Effector memory CD4-positive, alpha-beta T cell (primary cell): ENCODE measurements around the gene SHQ1.
"Not testable (repeated sequence)": the region's sequence is repeated elsewhere in the genome, so short reads cannot be mapped to it uniquely, and the experiment has no call there.

ENCODE experiments used
- DNase-seq, 3 donors: peaks; one replicate each; pipeline ENCODE4 v3.0.0-alpha.2; 2020
- H3K27ac ChIP-seq: 2 replicates; pipeline ENCODE4 v1.7.0; 2013; ENCODE audit warnings: mild to moderate bottlenecking, low read length, moderate library complexity; ENCODE audit not compliant: insufficient read depth, poor library complexity, severe bottlenecking
- H3K27me3 ChIP-seq: replicated peaks from 2 replicates; pipeline ENCODE4 v1.7.0; 2013; ENCODE audit warnings: mild to moderate bottlenecking, low read length; ENCODE audit not compliant: insufficient read depth, control insufficient read depth, poor library complexity, severe bottlenecking
- H3K36me3 ChIP-seq: 2 replicates; pipeline ENCODE4 v1.7.0; 2013; ENCODE audit warnings: mild to moderate bottlenecking, low read length, moderate library complexity; ENCODE audit not compliant: control insufficient read depth, insufficient read depth
- H3K4me1 ChIP-seq: 2 replicates; pipeline ENCODE4 v1.7.0; 2013; ENCODE audit warnings: low read length, mild to moderate bottlenecking; ENCODE audit not compliant: control insufficient read depth, insufficient read depth, poor library complexity, severe bottlenecking
- H3K4me3 ChIP-seq: 2 replicates; pipeline ENCODE4 v1.7.0; 2013; ENCODE audit warnings: low read length, low read depth, mild to moderate bottlenecking; ENCODE audit not compliant: insufficient read depth, poor library complexity, severe bottlenecking
- H3K9me3 ChIP-seq: 2 replicates; pipeline ENCODE4 v1.7.0; 2013; ENCODE audit warnings: mild to moderate bottlenecking, low read length, moderate library complexity; ENCODE audit not compliant: control insufficient read depth

Gene SHQ1

DNA sequence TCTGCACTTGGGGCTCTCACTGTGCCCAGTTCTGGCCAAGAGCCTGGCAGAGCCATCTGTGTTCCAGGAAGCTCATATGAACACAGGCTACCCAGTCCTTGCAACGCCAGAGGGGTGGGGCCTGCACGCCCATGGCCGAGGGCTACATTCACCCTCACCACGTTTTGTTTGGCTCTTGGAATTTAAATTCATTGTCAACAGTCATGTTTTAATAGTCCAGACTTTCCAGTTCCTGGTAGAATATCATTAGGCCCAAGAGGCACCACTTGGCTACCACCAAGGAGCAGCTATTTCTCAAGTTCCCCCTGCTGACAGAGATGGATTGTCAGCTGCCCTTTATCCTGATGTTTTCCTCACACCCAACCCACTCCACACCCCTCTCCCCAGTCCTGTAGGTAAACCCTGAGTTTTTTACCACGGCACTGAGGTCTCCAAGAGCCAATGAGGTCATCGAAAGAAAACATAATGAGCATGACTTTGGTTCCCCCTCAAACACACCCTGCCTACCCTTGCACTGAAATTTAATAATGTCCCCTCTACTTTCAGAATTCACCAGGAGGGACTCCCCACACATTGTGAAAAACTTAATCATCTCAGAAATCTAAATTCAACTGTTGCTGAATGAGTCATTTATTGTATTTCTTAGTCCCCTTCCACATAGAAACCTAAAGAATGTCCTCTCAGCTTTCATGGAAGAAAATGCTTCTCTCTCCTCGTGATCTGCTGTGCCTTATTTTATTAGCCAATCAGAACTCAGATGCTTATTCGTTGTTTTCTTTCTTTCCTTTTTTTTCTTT, 125.1 kb downstream of the SHQ1 start:
- H3K27ac ChIP-seq = no peak overlapping the region
- no peak overlapping the region for H3K4me3 ChIP-seq
- no peaks in the 10 kb centered on the region for H3K4me1 ChIP-seq
- DNase-seq = no peak
- no peaks in the 10 kb centered on the region for H3K27me3 ChIP-seq
- H3K36me3 ChIP-seq = no peaks in the 10 kb centered on the region
- H3K9me3 ChIP-seq = no peaks in the 10 kb centered on the region

DNA sequence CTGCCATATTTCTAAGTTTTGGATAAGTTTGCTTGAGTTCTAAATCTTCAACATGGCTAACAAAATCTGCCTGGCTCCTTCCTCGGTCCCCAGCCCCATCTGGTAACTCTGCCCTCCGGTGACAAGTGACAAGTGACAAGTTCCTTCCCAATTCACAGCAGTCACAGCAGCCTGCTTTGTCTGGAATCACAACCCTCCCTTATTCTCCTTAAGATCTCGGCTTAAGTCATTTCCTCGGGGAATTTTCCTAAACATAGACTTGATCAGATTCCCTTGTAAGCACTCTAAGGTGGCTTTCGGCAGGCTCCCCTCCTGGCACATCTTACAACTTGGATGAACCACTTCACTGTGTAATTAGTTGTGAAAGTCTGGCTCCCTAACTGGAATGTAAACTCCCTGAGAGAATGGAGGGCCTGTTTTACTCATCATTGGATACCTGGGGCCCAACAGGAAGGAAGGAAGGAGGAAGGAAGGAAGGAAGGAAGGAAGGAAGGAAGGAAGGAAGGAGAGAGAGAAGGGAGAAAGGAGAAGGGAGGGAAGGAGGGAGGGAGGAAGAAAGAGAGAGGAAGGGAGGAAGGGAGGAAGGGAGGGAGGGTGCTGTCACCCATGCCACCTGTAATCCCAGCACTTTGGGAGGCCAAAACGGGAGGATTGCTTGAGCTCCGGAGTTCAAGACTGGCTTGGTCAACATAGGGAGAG, 126.4 kb downstream of the SHQ1 start:
- Histone ChIP-seq H3K4me1 (no peaks in the 10 kb centered on the region), H3K36me3 (no peaks in the 10 kb centered on the region), H3K27ac (no peak overlapping the region), H3K4me3 (no peak overlapping the region), H3K27me3 (no peaks in the 10 kb centered on the region), H3K9me3 (no peaks in the 10 kb centered on the region)
- no peak for DNase-seq

GRCh38 chr3:72720566-72720965, 127.7 kb downstream of the SHQ1 start:
- no peak overlapping the region for H3K27ac ChIP-seq
- H3K27me3 ChIP-seq = no peaks in the 10 kb centered on the region
- DNase-seq = no peak
- no peak overlapping the region for H3K4me3 ChIP-seq
- H3K36me3 ChIP-seq = no peaks in the 10 kb centered on the region
- no peaks in the 10 kb centered on the region for H3K4me1 ChIP-seq
- H3K9me3 ChIP-seq = no peaks in the 10 kb centered on the region

- Histone ChIP-seq H3K4me3 (no peak overlapping the region), H3K36me3 (no peaks in the 10 kb centered on the region), H3K9me3 (no peaks in the 10 kb centered on the region), H3K4me1 (no peaks in the 10 kb centered on the region), H3K27me3 (no peaks in the 10 kb centered on the region), H3K27ac (no peak overlapping the region)
- no peak for DNase-seq
Observed at GRCh38 chr3:72719137-72719536, 129.1 kb downstream of the SHQ1 start.

GRCh38 chr3:72714135-72714534, 134.1 kb downstream of the SHQ1 start:
- not testable (repeated sequence) for H3K27me3 ChIP-seq, H3K4me1 ChIP-seq, DNase-seq, H3K27ac ChIP-seq, H3K36me3 ChIP-seq, H3K9me3 ChIP-seq, H3K4me3 ChIP-seq

DNA sequence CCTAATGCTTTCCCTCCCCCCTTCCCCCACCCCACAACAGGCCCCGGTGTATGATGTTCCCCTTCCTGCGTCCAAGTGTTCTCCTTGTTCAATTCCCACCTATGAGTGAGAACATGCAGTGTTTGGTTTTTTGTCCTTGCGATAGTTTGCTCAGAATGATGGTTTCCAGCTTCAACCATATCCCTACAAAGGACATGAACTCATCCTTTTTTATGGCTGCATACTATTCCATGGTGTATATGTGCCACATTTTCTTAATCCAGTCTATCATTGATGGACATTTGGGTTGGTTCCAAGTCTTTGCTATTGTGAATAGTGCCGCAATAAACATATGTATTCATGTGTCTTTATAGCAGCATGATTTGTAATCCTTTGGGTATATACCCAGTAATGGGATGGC, 137.8 kb downstream of the SHQ1 start:
- H3K4me1 ChIP-seq, H3K27me3 ChIP-seq, H3K9me3 ChIP-seq, H3K4me3 ChIP-seq, H3K27ac ChIP-seq, H3K36me3 ChIP-seq, DNase-seq: not testable (repeated sequence)

GRCh38 chr3:72708441-72708840, 139.8 kb downstream of the SHQ1 start:
- no peak for DNase-seq
- Histone ChIP-seq H3K4me3 (no peak overlapping the region), H3K9me3 (no peaks in the 10 kb centered on the region), H3K27ac (no peak overlapping the region), H3K36me3 (no peaks in the 10 kb centered on the region), H3K4me1 (no peaks in the 10 kb centered on the region), H3K27me3 (no peaks in the 10 kb centered on the region)

- Histone ChIP-seq H3K9me3 (no peaks in the 10 kb centered on the region), H3K27ac (no peak overlapping the region), H3K36me3 (no peaks in the 10 kb centered on the region), H3K4me1 (no peaks in the 10 kb centered on the region), H3K27me3 (no peaks in the 10 kb centered on the region), H3K4me3 (no peak overlapping the region)
- no peak for DNase-seq
Observed at GRCh38 chr3:72702997-72703396, 145.2 kb downstream of the SHQ1 start.

- Histone ChIP-seq H3K9me3 (no peaks in the 10 kb centered on the region), H3K4me3 (no peak overlapping the region), H3K27me3 (no peaks in the 10 kb centered on the region), H3K36me3 (no peaks in the 10 kb centered on the region), H3K27ac (no peak overlapping the region), H3K4me1 (no peaks in the 10 kb centered on the region)
- no peak for DNase-seq
Observed at GRCh38 chr3:72702390-72702789, 145.9 kb downstream of the SHQ1 start.

DNA sequence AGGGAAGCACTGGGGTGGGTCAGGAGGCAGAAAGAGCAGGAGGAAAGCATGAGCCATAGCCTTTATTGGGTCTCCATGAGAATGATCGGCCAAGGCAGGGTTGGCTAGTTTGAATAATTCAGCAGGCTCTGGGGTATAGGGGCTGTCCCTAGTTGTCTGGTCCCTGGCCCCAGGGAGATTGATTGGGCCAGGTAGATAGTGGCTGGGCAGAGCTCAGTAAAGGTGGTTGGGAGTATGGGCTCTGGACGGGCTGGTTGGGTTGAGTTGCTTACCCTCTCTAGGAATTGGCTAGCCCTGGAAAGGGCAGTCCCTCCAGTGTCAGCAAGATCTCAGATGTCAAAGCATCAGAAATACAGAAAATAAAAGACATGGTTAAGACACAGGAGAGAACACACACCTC, 148.1 kb downstream of the SHQ1 start:
- Histone ChIP-seq H3K36me3 (no peaks in the 10 kb centered on the region), H3K9me3 (no peaks in the 10 kb centered on the region), H3K27me3 (no peaks in the 10 kb centered on the region), H3K4me1 (no peaks in the 10 kb centered on the region), H3K4me3 (no peak overlapping the region), H3K27ac (no peak overlapping the region)
- no peak for DNase-seq
